Peyer's patch (tissue), 4 donors: ENCODE measurements around the gene PAN3.

Source experiments
- POLR2A ChIP-seq, 2 donors: fragments of 450-650 bp; IDR thresholded peaks; one replicate each; pipeline ENCODE4 v1.5.1; 2017; ENCODE audit warnings: antibody characterized with exemption in 2 of 2, mild to moderate bottlenecking in 2 of 2, moderate library complexity in 2 of 2
- TF ChIP-seq, protein P1 (sequence below), 6 experiments: fragments of 450-650 bp in 4 of 6; fragments of 200-600 bp in 2 of 6; sonication (generic) in 1 of 6; IDR thresholded peaks; one replicate each; pipeline ENCODE4 v1.5.1; 2017 to 2019; ENCODE audit warnings: antibody characterized with exemption in 6 of 6, mild to moderate bottlenecking in 3 of 6, moderate library complexity in 1 of 6

DNA sequence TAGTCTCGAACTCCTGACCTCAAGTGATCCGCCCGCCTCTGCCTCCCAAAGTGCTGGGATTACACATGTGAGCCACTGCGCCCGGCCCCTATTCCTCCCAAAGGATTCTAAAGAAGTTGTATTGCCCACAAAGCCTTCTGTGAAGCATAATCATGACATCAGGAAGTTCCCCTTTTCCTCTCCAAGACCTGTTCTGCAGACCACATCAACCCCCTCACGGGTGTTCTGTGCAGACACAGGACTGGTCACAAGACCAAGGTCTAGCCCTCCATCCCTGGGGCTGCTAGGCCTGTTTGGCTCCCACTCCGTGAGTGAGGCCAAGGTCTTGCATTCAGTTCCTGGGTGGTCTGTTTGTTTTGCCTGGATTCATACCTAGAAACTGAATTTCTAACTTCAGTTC lies 178.5 kb downstream of the PAN3 start:
- TF ChIP-seq, protein P1, sequence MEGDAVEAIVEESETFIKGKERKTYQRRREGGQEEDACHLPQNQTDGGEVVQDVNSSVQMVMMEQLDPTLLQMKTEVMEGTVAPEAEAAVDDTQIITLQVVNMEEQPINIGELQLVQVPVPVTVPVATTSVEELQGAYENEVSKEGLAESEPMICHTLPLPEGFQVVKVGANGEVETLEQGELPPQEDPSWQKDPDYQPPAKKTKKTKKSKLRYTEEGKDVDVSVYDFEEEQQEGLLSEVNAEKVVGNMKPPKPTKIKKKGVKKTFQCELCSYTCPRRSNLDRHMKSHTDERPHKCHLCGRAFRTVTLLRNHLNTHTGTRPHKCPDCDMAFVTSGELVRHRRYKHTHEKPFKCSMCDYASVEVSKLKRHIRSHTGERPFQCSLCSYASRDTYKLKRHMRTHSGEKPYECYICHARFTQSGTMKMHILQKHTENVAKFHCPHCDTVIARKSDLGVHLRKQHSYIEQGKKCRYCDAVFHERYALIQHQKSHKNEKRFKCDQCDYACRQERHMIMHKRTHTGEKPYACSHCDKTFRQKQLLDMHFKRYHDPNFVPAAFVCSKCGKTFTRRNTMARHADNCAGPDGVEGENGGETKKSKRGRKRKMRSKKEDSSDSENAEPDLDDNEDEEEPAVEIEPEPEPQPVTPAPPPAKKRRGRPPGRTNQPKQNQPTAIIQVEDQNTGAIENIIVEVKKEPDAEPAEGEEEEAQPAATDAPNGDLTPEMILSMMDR (IDR thresholded peaks at IDR 0.05): no peak
- TF ChIP-seq POLR2A (IDR thresholded peaks at IDR 0.05): no peak
